GM18505 (cell line): Measurements from ENCODE around the gene ZNF653.
"Not testable (repeated sequence)": the region's sequence is repeated elsewhere in the genome, so short reads cannot be mapped to it uniquely, and the experiment has no call there.

Source experiments
- ATAC-seq: cut with Tn5 transposase; IDR thresholded peaks from one replicate; pipeline ENCODE4 v1.9.1; 2021; ENCODE audit not compliant: unreplicated experiment
- POLR2A ChIP-seq: IDR thresholded peaks from 4 replicates; pipeline ENCODE4 v1.6.1; 2011; ENCODE audit warnings: borderline replicate concordance; ENCODE audit not compliant: insufficient read depth, insufficient read length; ENCODE audit errors: extremely low read depth

ZNF653 gene

DNA sequence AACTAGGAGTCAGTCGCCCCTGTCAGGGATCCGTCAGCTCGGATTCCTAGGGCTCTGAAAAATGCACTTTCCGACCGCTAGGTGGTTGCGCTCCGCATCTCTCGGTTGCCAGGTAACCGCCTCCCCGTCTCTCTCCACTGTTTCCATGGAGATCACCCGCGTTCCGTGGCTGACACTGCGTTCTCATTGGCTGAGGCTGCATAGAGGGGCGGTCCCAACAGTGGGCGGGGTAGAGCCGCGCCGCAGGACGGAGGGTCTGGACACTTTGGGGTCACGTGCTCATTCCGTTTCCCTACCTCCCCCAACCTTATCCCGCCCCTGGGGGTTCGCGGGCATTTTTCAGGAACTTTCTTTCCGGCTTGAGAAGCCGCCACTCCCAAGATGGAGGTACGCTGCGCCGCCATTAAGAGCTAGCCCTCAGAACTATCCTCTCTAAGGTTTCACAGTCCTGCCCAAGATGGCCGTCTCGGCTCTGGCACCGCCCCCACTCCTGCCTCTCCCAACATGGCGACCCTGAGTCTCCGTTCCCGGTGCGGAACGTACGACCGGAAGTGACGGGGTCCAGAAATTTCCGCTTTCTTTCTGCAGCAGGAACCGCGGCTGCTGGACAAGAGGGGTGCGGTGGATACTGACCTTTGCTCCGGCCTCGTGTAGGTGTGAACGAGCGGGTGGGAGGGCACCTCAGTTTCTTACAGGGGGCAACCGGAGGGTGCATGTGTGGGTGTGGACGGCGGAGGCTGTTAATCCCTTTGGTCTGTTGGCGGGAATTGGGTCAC lies 70.4 kb downstream of the ZNF653 start, which contains the start of the genes ODAD3 and PRKCSH:
ODAD3 (minus strand) TSS at position 65 of the 776 bp plus-strand sequence. CDS start 105 bp downstream, outside the sequence.
PRKCSH (plus strand) TSS at position 579 of the 776 bp plus-strand sequence. CDS start 483 bp downstream, outside the sequence.
- peak; percentile 82 for TF ChIP-seq POLR2A
- ATAC-seq, result peak; percentile 84

DNA sequence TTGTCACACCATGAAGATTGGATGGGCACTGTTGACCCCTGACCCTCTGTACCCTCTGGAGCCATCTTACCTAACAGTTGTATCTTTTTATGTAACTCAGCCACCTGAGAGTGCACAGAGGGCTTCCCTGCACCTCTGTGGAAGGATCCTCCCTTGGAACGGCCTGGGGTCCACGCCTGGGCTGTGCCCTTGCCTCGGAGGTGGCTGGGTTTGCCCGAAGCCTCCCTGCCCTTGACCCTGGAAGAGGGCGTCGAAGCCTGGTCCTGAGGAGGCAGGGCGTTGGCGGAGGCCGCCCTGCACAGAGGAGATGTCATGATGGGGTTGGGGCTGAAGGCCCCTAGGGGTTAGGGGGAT lies 71.0 kb downstream of the ZNF653 start:
- TF ChIP-seq POLR2A, result no peak
- peak; percentile 18 for ATAC-seq

DNA sequence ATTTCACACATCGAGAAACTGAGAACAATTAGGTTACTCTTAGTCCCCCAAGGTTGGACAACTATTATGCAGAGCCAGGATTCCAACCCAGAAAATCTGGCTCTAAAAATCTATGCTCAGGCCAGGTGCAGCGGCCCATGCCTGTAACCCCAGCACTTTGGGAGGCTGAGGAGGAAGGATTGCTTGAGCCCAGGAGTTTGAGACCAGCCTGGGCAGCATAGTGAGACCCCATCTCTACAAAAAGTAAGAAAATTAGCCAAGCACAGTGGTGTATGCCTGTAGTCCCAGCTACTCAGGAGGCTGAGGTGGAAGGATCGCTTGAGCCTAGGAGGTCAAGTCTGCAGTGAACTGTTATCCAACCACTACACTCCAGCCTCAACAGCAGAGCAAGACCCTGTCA lies 72.1 kb downstream of the ZNF653 start:
- ATAC-seq, result not testable (repeated sequence)
